Neural cell (in vitro differentiated cells): ENCODE data around the gene CCER1.

Experiments used
- EP300 ChIP-seq: fragments of 450-650 bp; conservative IDR thresholded peaks from 2 replicates; pipeline ENCODE4 v1.6.1; 2014; ENCODE audit warnings: antibody characterized with exemption, mild to moderate bottlenecking, moderate library complexity; ENCODE audit not compliant: poor library complexity, severe bottlenecking
- EZH2 ChIP-seq: fragments of 200-600, 300-800 bp; shearing (Covaris generic), sonication (generic); IDR thresholded peaks from 2 replicates; pipeline ENCODE4 v1.6.1; 2014; ENCODE audit warnings: antibody characterized with exemption, low read length, borderline replicate concordance, mild to moderate bottlenecking; ENCODE audit not compliant: insufficient read depth, poor library complexity, severe bottlenecking
- POLR2AphosphoS5 ChIP-seq: IDR thresholded peaks from 2 replicates; pipeline ENCODE4 v1.6.1; 2012
- RAD21 ChIP-seq: fragments of 450-650 bp; conservative IDR thresholded peaks from 2 replicates; pipeline ENCODE4 v1.6.1; 2014; ENCODE audit warnings: antibody characterized with exemption, mild to moderate bottlenecking, moderate library complexity
- REST ChIP-seq: IDR thresholded peaks from 2 replicates; pipeline ENCODE4 v1.6.1; 2012; ENCODE audit warnings: borderline replicate concordance
- SMC3 ChIP-seq: fragments of 450-650 bp; conservative IDR thresholded peaks from 2 replicates; pipeline ENCODE4 v1.6.1; 2014; ENCODE audit warnings: antibody characterized with exemption, mild to moderate bottlenecking, moderate library complexity; ENCODE audit not compliant: poor library complexity
- TAF1 ChIP-seq: IDR thresholded peaks from 2 replicates; pipeline ENCODE4 v1.6.1; 2012; ENCODE audit warnings: low read depth
- TF ChIP-seq, protein P1 (sequence below): fragments of 450-650 bp; IDR thresholded peaks from 2 replicates; pipeline ENCODE4 v1.5.1; 2014; ENCODE audit warnings: antibody characterized with exemption, mild to moderate bottlenecking, moderate library complexity; ENCODE audit not compliant: poor library complexity, severe bottlenecking

GRCh38 chr12:90943255-90943654 is 11.7 kb downstream of the CCER1 start:
- TF ChIP-seq EP300, result no peak
- TF ChIP-seq, protein P1, sequence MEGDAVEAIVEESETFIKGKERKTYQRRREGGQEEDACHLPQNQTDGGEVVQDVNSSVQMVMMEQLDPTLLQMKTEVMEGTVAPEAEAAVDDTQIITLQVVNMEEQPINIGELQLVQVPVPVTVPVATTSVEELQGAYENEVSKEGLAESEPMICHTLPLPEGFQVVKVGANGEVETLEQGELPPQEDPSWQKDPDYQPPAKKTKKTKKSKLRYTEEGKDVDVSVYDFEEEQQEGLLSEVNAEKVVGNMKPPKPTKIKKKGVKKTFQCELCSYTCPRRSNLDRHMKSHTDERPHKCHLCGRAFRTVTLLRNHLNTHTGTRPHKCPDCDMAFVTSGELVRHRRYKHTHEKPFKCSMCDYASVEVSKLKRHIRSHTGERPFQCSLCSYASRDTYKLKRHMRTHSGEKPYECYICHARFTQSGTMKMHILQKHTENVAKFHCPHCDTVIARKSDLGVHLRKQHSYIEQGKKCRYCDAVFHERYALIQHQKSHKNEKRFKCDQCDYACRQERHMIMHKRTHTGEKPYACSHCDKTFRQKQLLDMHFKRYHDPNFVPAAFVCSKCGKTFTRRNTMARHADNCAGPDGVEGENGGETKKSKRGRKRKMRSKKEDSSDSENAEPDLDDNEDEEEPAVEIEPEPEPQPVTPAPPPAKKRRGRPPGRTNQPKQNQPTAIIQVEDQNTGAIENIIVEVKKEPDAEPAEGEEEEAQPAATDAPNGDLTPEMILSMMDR, result no peak
- no peak for TF ChIP-seq SMC3
- TF ChIP-seq POLR2AphosphoS5, result no peak
- TF ChIP-seq EZH2, result no peak
- no peak for TF ChIP-seq TAF1
- TF ChIP-seq RAD21, result no peak
- no peak for TF ChIP-seq REST
